ENCODE results near the gene HOXB13. TPM values are rescaled to one million over a fixed set of nuclear protein-coding genes. Genes with fewer than 3 reads are reported as not detected.

HOXB13 gene
- total RNA-seq, 2 experiments from 2014 or later = not detected

DNA sequence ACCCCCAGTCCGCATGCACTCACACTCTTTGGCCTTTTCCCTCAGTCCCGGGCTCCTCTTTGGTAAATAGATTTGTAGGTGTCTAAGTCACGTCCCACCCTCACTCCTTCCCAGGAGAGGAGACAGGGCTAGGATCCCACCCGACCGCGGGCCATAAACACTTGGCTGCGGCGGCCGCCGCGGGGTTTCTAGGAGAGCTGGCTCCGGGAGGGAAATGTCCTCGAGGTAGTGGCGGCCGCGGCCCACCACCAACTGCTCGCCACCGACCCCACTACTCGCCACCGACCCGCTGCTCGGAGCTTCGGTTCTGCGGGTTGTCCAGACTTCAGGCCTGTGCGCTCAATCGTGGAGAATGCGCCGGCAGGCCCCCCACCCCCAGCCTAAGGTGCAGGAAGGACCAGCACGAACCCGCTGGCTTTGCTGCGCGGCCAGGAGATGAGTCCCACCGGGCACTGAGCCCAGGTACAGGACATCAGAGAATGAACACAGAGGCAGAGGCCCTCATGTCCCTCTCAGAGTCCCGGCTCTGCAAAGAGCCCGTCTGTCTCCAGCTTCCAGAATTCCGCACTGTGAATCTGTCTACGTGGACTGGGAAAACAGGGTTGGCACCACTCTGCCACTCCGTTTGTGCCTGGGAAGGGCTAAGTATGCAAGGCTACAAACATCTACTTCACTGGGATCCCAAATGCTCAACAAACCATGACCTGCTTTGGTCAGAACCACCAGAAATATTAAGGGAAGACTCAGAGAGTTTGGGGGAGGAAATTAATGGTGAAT is 3.1 kb downstream of the HOXB13 start:
- POLR2A ChIA-PET = no interaction called here

DNA sequence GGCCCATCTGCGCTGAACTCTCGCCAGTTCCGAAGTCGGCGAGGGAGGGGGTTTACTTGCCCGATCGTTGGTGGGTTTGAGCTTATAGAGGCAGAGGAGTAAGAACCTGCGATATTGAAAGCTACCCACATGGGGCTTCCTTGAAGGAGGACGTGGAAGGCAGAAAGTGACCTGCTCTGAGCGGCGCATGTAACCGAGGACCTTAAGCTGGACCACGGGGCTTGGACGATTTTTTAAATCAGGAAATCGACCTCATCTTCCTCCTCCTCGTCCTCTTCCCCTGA is 3.6 kb downstream of the HOXB13 start:
- H2AFZ ChIP-seq (ENCODE audit: low read length) = no peak overlapping the region
- no peak overlapping the region for H3K27ac ChIP-seq (ENCODE audit: low read depth, low read length, poor library complexity, severe bottlenecking)
- H3K79me2 ChIP-seq (ENCODE audit: insufficient read depth, low read depth, low read length) = no peaks in the 10 kb centered on the region
- no peaks in the 10 kb centered on the region for H4K20me1 ChIP-seq (ENCODE audit: insufficient read depth, low read length)
- no TSS peak for BruUV-seq (replicated peaks)
- ChIA-PET CTCF (ENCODE audit: unreplicated experiment) (interaction anchor here (0.6 kb wide), 1 partner anchor 157 kb away, joined by 6 read pairs; no protein-coding TSS in a partner anchor), POLR2A (no interaction called here)
- no peak overlapping the region for H3K4me2 ChIP-seq (ENCODE audit: low read length)
- no peaks in the 10 kb centered on the region for H3K4me1 ChIP-seq (ENCODE audit: insufficient read depth, low read length, poor library complexity, severe bottlenecking)
- intact Hi-C loops (cut with micrococcal nuclease; ENCODE audit: unreplicated experiment) = loop anchor here (2.0 to 10.0 kb wide), 2 partner anchors 80 to 154 kb away; no protein-coding TSS in a partner anchor
- H3K9me2 ChIP-seq (ENCODE audit: insufficient read depth, low read length) = no peaks in the 10 kb centered on the region
- DNase-seq (ENCODE audit: low spot score) = no peak
- H3K9me3 ChIP-seq (ENCODE audit: low read length) = no peaks in the 10 kb centered on the region
- TF ChIP-seq, protein P1, sequence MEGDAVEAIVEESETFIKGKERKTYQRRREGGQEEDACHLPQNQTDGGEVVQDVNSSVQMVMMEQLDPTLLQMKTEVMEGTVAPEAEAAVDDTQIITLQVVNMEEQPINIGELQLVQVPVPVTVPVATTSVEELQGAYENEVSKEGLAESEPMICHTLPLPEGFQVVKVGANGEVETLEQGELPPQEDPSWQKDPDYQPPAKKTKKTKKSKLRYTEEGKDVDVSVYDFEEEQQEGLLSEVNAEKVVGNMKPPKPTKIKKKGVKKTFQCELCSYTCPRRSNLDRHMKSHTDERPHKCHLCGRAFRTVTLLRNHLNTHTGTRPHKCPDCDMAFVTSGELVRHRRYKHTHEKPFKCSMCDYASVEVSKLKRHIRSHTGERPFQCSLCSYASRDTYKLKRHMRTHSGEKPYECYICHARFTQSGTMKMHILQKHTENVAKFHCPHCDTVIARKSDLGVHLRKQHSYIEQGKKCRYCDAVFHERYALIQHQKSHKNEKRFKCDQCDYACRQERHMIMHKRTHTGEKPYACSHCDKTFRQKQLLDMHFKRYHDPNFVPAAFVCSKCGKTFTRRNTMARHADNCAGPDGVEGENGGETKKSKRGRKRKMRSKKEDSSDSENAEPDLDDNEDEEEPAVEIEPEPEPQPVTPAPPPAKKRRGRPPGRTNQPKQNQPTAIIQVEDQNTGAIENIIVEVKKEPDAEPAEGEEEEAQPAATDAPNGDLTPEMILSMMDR (conservative IDR thresholded peaks at IDR 0.05; ENCODE audit: low read length) = no peak
- no peak for TF ChIP-seq EZH2phosphoT487 (IDR thresholded peaks at IDR 0.05; ENCODE audit: borderline replicate concordance, low read depth, low read length)
- H3K4me3 ChIP-seq (ENCODE audit: low read depth, low read length, poor library complexity, severe bottlenecking) = no peak overlapping the region
- no peaks in the 10 kb centered on the region for H3K36me3 ChIP-seq (ENCODE audit: insufficient read depth, low read length)

More for the DNA sequence above, 3.1 kb downstream of the HOXB13 start:
- no peak for TF ChIP-seq EZH2phosphoT487 (IDR thresholded peaks at IDR 0.05; ENCODE audit: borderline replicate concordance, low read depth, low read length)
- TF ChIP-seq, protein P1 (conservative IDR thresholded peaks at IDR 0.05; ENCODE audit: low read length) = no peak
- CTCF ChIA-PET (ENCODE audit: unreplicated experiment) = no interaction called here
- H3K4me2 ChIP-seq (ENCODE audit: low read length) = no peak overlapping the region
- no peaks in the 10 kb centered on the region for H3K79me2 ChIP-seq (ENCODE audit: insufficient read depth, low read depth, low read length)
- H3K36me3 ChIP-seq (ENCODE audit: insufficient read depth, low read length) = no peaks in the 10 kb centered on the region
- H2AFZ ChIP-seq (ENCODE audit: low read length) = no peak overlapping the region
- H3K27ac ChIP-seq (ENCODE audit: low read depth, low read length, poor library complexity, severe bottlenecking) = no peak overlapping the region
- no peak overlapping the region for H3K4me3 ChIP-seq (ENCODE audit: low read depth, low read length, poor library complexity, severe bottlenecking)
- no peaks in the 10 kb centered on the region for H4K20me1 ChIP-seq (ENCODE audit: insufficient read depth, low read length)
- H3K9me3 ChIP-seq (ENCODE audit: low read length) = no peaks in the 10 kb centered on the region
- no peaks in the 10 kb centered on the region for H3K4me1 ChIP-seq (ENCODE audit: insufficient read depth, low read length, poor library complexity, severe bottlenecking)
- DNase-seq (ENCODE audit: low spot score) = no peak
- intact Hi-C loops (cut with micrococcal nuclease; ENCODE audit: unreplicated experiment) = loop anchor here (2.0 to 10.0 kb wide), 2 partner anchors 79 to 153 kb away; no protein-coding TSS in a partner anchor
- no peaks in the 10 kb centered on the region for H3K9me2 ChIP-seq (ENCODE audit: insufficient read depth, low read length)
- BruUV-seq (replicated peaks) = no TSS peak
